Measurements from ENCODE around the gene ECE1.
"Not testable (repeated sequence)": the region's sequence is repeated elsewhere in the genome, so short reads cannot be mapped to it uniquely, and the experiment has no call there.

Gene ECE1

GRCh38 chr1:21249940-21250493 lies 40.2 kb downstream of the ECE1 start:
- no peak for DNase-seq (ENCODE audit: low spot score)

- DNase-seq (ENCODE audit: low spot score): no peak
Measured at GRCh38 chr1:21247892-21248715, 42.2 kb downstream of the ECE1 start.

GRCh38 chr1:21246905-21247642 lies 43.2 kb downstream of the ECE1 start:
- DNase-seq (ENCODE audit: low spot score): no peak

- DNase-seq (ENCODE audit: low spot score): no peak
Measured at GRCh38 chr1:21245688-21246229, 44.5 kb downstream of the ECE1 start.

GRCh38 chr1:21244986-21245687 lies 45.1 kb downstream of the ECE1 start:
- DNase-seq (ENCODE audit: low spot score): no peak

GRCh38 chr1:21244154-21244553 lies 46.1 kb downstream of the ECE1 start:
- DNase-seq (ENCODE audit: low spot score): no peak

- no peak for DNase-seq (ENCODE audit: low spot score)
Measured at GRCh38 chr1:21242846-21243245, 47.4 kb downstream of the ECE1 start.

- DNase-seq (ENCODE audit: low spot score): no peak
Measured at GRCh38 chr1:21241771-21242581, 48.3 kb downstream of the ECE1 start.

GRCh38 chr1:21240706-21241105 lies 49.6 kb downstream of the ECE1 start:
- DNase-seq (ENCODE audit: low spot score): no peak

- no peak for DNase-seq (ENCODE audit: low spot score)
Measured at GRCh38 chr1:21239221-21239620, 51.0 kb downstream of the ECE1 start.

GRCh38 chr1:21238141-21238800 lies 52.0 kb downstream of the ECE1 start:
- DNase-seq (ENCODE audit: low spot score): no peak

- no peak for DNase-seq (ENCODE audit: low spot score)
Measured at GRCh38 chr1:21237446-21238088, 52.7 kb downstream of the ECE1 start.

- DNase-seq (ENCODE audit: low spot score): no peak
Measured at GRCh38 chr1:21236178-21236577, 54.1 kb downstream of the ECE1 start.

- DNase-seq (ENCODE audit: low spot score): no peak
Measured at GRCh38 chr1:21234779-21235178, 55.5 kb downstream of the ECE1 start.

- DNase-seq (ENCODE audit: low spot score): no peak
Measured at GRCh38 chr1:21233490-21233889, 56.8 kb downstream of the ECE1 start.

- peak; percentile 74 for DNase-seq (ENCODE audit: low spot score)
Measured at GRCh38 chr1:21232044-21232443, 58.2 kb downstream of the ECE1 start.

- no peak for DNase-seq (ENCODE audit: low spot score)
Measured at GRCh38 chr1:21229246-21230000, 60.8 kb downstream of the ECE1 start.

- DNase-seq (ENCODE audit: low spot score): not testable (repeated sequence)
Measured at GRCh38 chr1:21228224-21228623, 62.0 kb downstream of the ECE1 start.

- DNase-seq (ENCODE audit: low spot score): no peak
Measured at GRCh38 chr1:21225065-21225464, 65.2 kb downstream of the ECE1 start.

GRCh38 chr1:21220815-21221214 lies 69.4 kb downstream of the ECE1 start:
- no peak for DNase-seq (ENCODE audit: low spot score)

All from D341Med (cell line).